GM18505 (cell line): Measurements from ENCODE around the gene HAPLN1.
"Not testable (repeated sequence)": the region's sequence is repeated elsewhere in the genome, so short reads cannot be mapped to it uniquely, and the experiment has no call there.

Source experiments
- ATAC-seq: cut with Tn5 transposase; IDR thresholded peaks from one replicate; pipeline ENCODE4 v1.9.1; 2021; ENCODE audit not compliant: unreplicated experiment
- POLR2A ChIP-seq: IDR thresholded peaks from 4 replicates; pipeline ENCODE4 v1.6.1; 2011; ENCODE audit warnings: borderline replicate concordance; ENCODE audit not compliant: insufficient read depth, insufficient read length; ENCODE audit errors: extremely low read depth

The HAPLN1 gene

DNA sequence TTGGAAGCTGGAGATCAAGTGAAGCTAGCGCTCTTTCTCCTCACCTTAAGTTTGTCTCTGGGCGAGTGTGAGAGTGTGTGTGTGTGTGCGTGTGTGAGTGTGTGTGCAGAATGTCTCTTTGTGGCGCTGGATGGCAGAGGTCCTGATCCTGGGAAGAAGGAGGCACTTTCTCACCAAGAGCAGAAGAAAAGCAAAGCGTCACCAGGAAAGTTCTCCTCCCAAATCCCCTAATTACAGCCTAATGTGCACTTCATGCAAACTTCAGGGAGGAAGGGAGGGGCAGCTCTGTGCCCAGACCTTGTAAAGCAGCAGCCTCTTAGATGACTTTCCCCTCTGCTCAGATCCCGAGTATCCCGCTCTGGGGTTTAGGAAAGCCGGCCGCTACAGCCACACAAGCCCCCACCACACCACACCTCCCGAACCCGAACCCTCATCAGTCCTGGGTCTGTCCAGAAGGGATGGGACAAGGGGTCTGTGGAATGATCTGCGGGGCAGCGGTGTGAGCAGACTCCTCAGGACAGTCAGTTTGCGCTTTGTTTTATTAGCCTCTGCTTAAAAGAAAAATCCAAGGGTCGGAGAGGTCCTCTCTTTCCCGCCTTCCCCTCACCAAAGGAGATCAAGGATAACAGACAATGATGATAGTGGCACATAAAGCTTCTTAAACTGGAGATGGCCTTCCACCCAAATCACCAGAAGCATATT lies at the start of gene HAPLN1:
Gene HAPLN1, minus strand, starts transcription at position 20 of the 702 bp plus-strand sequence. CDS start 47,332 bp downstream, outside the sequence.
- no peak for TF ChIP-seq POLR2A
- ATAC-seq = no peak

DNA sequence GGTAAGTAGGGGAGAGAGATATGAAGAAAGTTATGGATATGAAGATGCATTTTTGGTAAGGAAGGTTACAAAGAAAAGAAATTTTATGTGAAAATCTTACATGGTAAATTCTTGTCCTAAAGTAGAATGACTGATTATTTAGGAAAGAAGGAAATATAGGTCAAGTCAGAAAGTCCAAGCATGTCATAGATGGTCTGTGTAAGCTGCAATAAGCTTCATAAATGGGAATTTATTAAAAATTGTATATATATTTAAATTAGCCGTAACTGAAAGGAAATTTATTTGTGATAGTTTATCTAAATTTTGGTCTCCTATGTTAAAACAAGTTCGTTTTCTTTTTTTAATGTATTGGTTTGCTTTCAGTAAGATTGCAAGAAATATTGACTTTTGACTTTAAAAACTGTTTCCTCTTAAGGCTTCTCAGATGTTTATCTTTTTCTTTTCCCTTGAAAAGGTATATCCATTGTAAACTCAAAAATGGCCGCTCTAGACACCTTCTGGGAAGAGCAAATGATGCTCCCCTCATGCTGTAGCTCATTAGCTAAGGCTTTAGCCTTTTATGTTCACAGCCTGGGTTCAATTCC lies 46.8 kb upstream of the HAPLN1 start:
- ATAC-seq = no peak
- TF ChIP-seq POLR2A = no peak

DNA sequence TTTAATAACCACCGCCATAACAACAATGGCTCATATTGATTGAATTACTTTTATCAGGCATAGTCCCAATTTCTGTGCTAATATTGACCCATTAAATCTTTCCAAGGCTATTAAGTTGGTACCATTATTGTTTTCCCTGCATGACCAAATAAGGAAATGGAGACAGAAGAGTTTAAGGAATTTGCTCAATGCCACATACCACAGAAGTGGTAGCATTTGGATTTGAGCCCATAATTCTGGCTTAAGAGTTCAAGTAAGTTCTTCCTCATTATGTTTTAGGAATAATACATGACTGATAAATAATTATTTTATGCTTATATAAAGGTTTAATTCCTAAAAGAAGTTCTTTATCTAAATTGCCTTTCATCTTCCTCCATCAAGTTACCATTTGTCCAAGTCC lies 43.4 kb upstream of the HAPLN1 start:
- no peak for ATAC-seq
- TF ChIP-seq POLR2A = no peak

DNA sequence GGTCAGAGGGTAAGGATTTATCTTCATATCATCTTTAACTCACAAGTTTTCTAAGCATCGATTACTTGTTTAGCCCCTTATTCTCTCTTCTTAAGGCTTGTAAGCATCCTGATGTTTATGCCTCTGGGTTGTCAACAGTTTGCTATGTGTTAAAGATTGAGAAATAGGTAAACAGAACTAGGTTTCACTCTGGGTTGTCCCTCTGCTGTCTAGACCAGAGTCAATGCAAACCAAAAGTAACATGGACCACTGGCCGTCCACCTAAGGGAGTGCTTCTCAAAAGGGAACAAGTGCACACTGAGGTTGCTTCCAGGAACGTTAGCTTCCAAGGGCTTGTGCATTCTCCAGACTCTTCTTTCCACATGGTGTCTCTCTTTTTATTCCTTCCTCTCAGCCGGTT lies 39.9 kb upstream of the HAPLN1 start:
- ATAC-seq = no peak
- TF ChIP-seq POLR2A = no peak

DNA sequence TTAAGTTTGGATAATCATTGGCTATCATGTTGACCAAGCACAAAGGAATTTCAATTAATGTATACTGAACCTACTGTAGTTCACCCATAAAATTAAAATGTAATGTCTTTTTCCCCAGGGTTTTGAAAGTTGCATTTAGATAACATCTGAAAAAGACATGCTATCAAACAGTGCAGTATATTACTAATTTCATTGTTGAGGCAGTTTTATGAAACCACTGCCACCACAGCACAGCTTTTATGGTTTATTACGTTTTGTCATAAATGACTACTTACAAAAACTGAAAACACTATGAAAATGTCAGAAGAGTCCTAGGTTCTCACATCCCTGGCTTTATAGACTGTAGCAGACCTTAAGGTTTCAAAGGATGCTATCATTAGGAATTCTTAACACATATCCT lies 32.0 kb upstream of the HAPLN1 start:
- no peak for ATAC-seq
- no peak for TF ChIP-seq POLR2A

DNA sequence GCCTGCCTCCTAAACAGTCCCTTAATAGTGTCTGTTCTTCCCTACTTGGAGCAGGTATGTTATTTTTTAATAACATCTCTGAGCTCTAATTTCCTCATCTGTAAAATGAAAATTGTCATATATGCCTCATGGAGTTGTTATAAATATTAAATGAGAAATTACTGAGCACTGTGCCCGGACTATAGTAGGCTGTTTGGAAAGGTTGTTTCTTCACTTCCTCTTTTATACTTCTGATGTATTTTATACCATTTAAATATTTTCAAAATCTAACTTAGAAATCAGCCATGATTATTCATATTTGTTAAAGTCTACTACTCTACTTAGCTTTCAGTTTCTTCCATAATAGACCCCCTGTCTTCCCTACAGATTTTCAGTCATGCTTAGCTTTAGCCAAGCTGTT lies 30.5 kb upstream of the HAPLN1 start:
- no peak for TF ChIP-seq POLR2A
- ATAC-seq = no peak

DNA sequence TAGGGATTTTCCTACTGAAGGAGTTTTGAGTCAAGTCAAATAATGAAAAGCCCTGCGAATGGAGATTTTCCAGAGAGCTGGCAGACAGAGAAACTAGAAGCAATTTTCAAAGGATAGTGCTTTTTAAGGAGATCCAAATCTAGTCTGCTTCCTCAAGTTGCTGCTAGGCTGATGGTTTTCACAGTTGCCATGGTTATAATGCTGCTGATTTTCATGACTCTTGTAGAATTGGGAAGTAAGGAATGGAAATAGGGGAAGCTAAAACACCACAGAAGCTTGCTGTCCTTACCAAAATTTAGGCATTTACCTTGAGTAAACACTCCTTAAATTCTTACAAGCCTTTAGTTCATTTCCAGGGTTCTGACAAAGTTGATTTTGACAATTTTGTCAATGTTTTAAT lies 30.1 kb upstream of the HAPLN1 start:
- TF ChIP-seq POLR2A = no peak
- no peak for ATAC-seq

DNA sequence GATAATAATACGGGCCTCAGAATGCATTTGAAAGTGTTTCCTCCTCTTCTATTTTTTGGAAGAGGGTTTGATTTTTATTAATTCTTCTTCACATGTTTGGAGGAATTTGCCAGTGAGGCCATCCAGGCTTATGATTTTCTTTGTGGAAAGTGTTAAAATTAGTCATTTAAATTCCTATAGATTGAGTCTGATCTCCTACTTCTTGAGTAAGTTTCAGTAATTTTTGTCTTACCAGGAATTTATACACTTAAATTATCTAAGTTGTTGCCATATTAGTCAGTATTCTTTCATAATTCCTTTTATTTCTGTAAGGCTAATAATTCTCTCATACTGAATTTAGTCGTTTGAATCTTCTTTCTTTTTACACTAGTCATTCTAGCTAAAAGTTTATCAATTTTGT lies 25.2 kb upstream of the HAPLN1 start:
- no peak for TF ChIP-seq POLR2A
- ATAC-seq = no peak

DNA sequence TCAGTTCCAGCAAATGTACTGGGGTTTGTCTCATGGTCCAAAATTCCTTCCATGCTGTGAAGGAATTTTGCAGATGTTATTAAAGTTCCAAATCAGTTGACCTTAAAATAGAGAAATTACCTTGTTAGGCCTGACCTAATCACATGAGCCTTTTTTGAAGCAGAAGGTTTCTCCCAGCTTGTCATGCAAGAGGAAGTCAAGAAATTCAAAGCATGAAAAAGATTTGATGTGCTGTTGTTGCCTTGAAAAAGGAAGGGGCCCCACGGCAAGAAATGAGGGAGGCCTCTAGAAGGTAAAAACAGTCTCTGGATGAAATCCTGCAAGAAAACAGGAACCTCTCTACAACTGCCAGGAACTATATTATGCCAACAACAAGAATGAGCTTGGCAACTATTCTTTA lies 24.2 kb upstream of the HAPLN1 start:
- no peak for TF ChIP-seq POLR2A
- ATAC-seq = no peak

DNA sequence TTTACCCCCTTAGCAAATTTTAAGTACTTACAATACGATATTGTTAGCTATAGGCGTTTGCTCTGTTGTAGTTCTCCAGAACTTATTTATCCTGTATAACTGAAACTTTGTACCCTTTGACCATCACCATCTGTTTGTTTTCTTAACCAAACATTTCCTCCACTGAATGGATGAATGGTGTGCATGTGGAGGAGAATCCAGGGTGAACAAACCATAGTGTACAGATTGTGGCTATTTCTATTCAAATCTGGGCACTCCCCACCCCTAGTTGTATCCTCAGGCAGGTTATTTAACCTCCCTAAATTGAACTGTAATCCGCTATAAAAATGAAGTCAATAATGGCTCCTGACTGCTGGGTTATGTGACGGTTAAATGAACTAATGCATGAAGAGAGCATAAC lies 21.4 kb upstream of the HAPLN1 start:
- no peak for ATAC-seq
- no peak for TF ChIP-seq POLR2A

DNA sequence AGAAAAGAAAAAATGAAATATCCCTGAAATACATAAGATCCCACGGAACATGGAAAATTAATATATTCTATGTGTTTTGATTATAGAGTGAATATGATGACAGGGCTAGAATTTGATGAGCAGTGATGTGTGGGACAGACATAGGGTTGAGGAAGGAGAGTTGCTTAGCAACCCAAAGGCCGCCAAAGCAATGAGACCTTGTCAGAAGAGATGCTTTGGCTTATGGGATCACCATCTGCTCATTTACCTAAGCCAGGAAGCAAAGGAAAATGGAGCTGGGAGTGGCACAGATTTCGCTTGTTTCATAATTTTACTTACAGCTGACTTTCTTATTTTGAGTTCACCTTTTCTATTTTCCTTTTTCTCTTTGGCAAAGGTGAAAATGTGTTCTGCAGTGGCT lies 20.9 kb upstream of the HAPLN1 start:
- no peak for TF ChIP-seq POLR2A
- no peak for ATAC-seq

DNA sequence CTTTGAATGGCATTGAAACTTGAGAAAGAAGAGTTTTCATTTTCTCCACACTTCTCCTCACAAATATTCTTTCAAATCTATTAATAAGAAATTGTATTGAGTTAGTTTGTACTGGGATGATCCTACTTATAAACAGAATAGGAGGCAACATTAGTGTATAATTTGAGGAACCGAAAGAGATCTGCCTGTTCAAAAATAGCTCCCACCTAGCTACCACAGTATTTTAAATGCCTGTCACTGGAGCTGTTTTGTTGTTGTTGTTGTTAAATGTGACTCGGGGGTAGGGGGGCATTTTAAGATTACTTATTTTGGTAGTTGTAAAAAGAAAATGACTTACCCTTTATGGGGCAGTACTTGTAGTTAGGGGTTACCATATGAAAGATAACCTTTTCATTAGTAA lies 20.1 kb upstream of the HAPLN1 start:
- peak; percentile 81 for ATAC-seq
- no peak for TF ChIP-seq POLR2A

DNA sequence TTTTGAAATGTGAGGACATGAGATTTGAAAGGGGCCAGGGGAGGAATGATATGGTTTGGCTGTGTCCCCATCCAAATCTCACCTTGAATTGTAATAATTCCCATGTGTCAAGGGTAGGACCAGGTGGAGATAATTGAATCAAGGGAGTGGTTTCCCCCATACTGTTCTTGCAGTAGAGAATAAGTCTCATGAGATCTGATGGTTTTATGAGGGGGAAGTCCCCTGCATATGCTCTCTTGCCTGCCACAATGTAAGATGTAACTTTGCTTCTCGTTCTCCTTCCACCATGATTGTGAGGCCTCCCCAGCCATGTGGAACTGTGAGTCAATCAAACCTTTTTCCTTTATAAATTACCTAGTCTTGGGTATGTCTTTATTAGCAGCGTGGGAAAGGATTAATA lies 15.5 kb upstream of the HAPLN1 start:
- ATAC-seq = not testable (repeated sequence)

DNA sequence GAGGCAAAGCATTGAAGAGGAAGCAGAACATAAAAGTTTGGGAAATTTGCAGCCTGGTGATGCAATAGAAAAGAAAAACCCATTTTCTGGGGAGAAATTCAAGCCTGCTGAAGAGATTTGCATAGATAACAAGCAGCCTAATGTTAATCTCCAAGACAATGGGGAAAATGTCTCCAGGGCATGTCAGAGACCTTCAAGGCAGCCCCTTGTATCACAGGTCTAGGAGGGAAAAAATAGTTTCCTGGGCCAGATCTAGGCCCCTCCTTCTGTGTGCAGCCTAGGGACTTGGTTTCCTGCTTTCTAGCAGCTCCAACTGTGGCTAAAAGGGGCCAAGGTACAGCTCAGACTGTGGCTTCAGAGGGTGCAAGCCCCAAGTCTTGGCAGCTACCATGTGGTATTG lies 14.4 kb upstream of the HAPLN1 start:
- ATAC-seq = not testable (repeated sequence)

DNA sequence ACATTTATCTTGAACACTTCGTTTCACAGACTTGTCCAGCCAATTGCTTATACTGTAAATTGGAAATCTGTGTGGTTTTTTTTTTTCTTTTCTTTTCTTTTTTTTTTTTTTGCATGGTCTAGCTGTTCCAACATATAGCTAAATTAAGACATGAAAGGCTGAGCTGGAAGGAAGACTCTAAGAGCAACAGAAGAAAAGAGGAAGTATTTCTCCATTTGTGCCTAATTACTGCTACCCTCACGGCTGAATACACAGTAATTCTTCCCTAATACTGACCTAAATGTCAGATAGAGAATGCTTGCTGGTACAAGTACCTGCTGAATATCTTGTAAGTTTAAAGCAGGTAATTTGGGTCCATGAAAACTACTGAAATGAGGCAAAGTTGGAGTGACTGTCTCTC lies 11.0 kb upstream of the HAPLN1 start:
- TF ChIP-seq POLR2A = no peak
- ATAC-seq = peak; percentile 76
